ENCODE data around the gene METTL25B. TPM values are rescaled to one million over a fixed set of nuclear protein-coding genes. Genes with fewer than 3 reads are reported as not detected.
A peak's percentile ranks its signal among the peaks of the same experiment; 100 is the strongest.

Gene METTL25B
- total and polyA plus RNA-seq, 11 donors = 8.9 to 24.3 (median 15.5) TPM

DNA sequence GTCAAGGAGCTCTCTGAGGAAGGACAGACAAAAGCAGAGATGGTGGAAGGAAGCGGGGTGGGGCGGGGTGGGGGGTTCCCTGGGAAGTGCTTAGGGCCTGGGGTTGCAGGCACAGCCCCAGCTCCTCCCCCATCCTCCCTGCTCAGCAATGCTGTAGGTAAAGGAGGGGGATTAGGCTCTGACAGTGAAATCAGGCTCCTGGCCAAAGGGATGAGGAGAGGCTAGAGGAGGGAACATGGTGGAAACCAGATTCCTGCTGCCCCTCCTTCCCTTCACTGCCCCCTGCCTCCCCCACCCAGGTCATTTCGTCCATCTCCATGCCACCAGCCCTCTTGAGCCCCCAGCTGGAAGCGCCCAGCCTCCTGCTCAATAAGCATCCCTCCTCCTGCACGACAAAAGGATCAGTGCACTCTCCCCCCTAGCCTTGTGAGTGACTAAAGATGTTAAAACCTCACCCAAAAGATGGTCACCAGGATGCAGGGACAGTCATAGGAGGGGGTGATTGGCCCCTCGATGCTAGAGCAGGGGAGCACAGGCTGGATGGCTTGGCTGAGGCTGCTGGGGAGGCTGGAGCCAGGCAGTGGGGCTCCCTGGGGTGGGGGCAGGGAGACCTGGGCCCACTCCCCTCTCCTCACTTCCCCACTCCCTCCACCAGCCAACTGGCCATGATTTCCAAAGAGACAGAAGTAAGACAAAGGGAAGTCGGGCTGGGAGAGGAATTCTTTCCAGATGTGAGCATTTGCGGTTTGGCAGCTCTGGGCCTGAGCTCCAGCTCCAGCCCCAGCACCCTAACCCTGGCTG is 20.7 kb upstream of the METTL25B start:
- peak overlapping the region in 9 of 12 donors; percentile 41 to 91 (median 77) for H3K27ac ChIP-seq
- no peak for ATAC-seq
- H3K4me1 ChIP-seq = peaks cover 0 to 57% (median 36%) of the 10 kb centered on the region in 12 donors
- H3K9me3 ChIP-seq = no peaks in the 10 kb centered on the region
- peaks cover 0 to 36% (median 23%) of the 10 kb centered on the region in 9 donors for H3K27me3 ChIP-seq
- intact Hi-C loops (cut with DNase I) = no loop called here
- H3K4me3 ChIP-seq = no peak overlapping the region
- TF ChIP-seq, protein P1, sequence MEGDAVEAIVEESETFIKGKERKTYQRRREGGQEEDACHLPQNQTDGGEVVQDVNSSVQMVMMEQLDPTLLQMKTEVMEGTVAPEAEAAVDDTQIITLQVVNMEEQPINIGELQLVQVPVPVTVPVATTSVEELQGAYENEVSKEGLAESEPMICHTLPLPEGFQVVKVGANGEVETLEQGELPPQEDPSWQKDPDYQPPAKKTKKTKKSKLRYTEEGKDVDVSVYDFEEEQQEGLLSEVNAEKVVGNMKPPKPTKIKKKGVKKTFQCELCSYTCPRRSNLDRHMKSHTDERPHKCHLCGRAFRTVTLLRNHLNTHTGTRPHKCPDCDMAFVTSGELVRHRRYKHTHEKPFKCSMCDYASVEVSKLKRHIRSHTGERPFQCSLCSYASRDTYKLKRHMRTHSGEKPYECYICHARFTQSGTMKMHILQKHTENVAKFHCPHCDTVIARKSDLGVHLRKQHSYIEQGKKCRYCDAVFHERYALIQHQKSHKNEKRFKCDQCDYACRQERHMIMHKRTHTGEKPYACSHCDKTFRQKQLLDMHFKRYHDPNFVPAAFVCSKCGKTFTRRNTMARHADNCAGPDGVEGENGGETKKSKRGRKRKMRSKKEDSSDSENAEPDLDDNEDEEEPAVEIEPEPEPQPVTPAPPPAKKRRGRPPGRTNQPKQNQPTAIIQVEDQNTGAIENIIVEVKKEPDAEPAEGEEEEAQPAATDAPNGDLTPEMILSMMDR (IDR thresholded peaks at IDR 0.05) = no peak
- TF ChIP-seq POLR2A (IDR thresholded peaks at IDR 0.05) = no peak
- WGBS, 4 donors = 62 to 76% (median 67%) methylated on average over 6 to 8 of the region's 8 CpGs
- H3K36me3 ChIP-seq = no peaks in the 10 kb centered on the region
- no peak for DNase-seq

DNA sequence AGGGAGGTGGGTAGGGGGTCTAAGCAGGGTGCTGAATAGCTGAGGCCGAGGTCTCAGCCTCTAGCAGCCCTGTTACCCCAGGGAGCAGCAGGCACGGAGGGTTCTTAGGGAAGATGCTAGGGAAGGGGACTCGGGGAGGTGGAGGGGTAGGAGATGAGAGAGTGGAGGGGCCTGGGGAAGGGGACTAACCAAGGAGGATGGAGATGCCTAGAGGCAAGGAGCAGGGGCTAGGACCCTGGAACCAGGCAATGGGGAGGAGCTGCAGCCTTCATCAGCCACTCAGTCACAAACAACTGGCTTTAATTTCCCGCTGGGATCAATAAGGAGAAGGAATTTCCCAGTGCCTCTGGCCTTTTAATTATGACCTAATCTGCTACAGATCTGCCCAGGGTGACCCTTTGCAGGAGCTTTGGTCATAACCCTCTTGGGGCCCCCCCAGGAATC is 20.0 kb upstream of the METTL25B start:
- ATAC-seq = no peak
- Histone ChIP-seq H3K36me3 (no peaks in the 10 kb centered on the region), H3K27me3 (peaks cover 0 to 33% (median 18%) of the 10 kb centered on the region in 9 donors), H3K27ac (peak overlapping the region in 7 of 12 donors; percentile 13 to 91 (median 81)), H3K4me3 (no peak overlapping the region), H3K4me1 (peaks cover 0 to 57% (median 36%) of the 10 kb centered on the region in 12 donors), H3K9me3 (no peaks in the 10 kb centered on the region)
- 68 to 78% (median 74%) methylated on average over 4 of the region's 4 CpGs for WGBS, 4 donors
- intact Hi-C loops (cut with DNase I) = no loop called here
- TF ChIP-seq POLR2A (IDR thresholded peaks at IDR 0.05) = no peak
- TF ChIP-seq, protein P1 (IDR thresholded peaks at IDR 0.05) = no peak
- DNase-seq = no peak

- Histone ChIP-seq H3K4me1 (peaks cover 0 to 55% (median 36%) of the 10 kb centered on the region in 12 donors), H3K9me3 (no peaks in the 10 kb centered on the region), H3K4me3 (no peak overlapping the region), H3K27ac (peak overlapping the region in 3 of 12 donors; percentile 47 to 84 (median 83)), H3K27me3 (peaks cover 0 to 26% (median 10%) of the 10 kb centered on the region in 9 donors), H3K36me3 (no peaks in the 10 kb centered on the region)
- ATAC-seq (no peak), DNase-seq (no peak)
- intact Hi-C loops (cut with DNase I) = no loop called here
- TF ChIP-seq, protein P1 (IDR thresholded peaks at IDR 0.05) = no peak
- TF ChIP-seq POLR2A (IDR thresholded peaks at IDR 0.05) = no peak
- 84 to 90% (median 89%) methylated on average over 4 of the region's 4 CpGs for WGBS, 4 donors
These were observed 19.2 kb upstream of the METTL25B start for GRCh38 chr1:156709031-156709430.

- intact Hi-C loops (cut with DNase I) = no loop called here
- Histone ChIP-seq H3K27ac (peak overlapping the region in 5 of 12 donors; percentile 2 to 84 (median 52)), H3K4me1 (peaks cover 0 to 47% (median 32%) of the 10 kb centered on the region in 12 donors), H3K36me3 (no peaks in the 10 kb centered on the region), H3K27me3 (peaks cover 0 to 17% (median 2%) of the 10 kb centered on the region in 9 donors), H3K4me3 (no peak overlapping the region), H3K9me3 (no peaks in the 10 kb centered on the region)
- TF ChIP-seq, protein P1 (IDR thresholded peaks at IDR 0.05) = no peak
- no peak for TF ChIP-seq POLR2A (IDR thresholded peaks at IDR 0.05)
- ATAC-seq = peak; percentile 56 to 85 (median 68)
- DNase-seq = peak; percentile 4 to 81 (median 65)
- 37 to 49% (median 39%) methylated on average over 5 to 11 of the region's 11 CpGs for WGBS, 4 donors
These were observed 18.3 kb upstream of the METTL25B start for GRCh38 chr1:156709757-156710489.
